SK-N-SH (cell line): ENCODE results near the gene SEC14L5.

Source experiments
- CHD2 ChIP-seq: fragments of 150-350 bp; IDR thresholded peaks from 2 replicates; pipeline ENCODE4 v1.6.1; 2018; ENCODE audit warnings: low read length; ENCODE audit not compliant: partially characterized antibody
- CTCF ChIP-seq: fragments of 200-600 bp; sonication (generic); IDR thresholded peaks from 2 replicates; pipeline ENCODE4 v1.6.1; 2017; ENCODE audit warnings: antibody characterized with exemption, mild to moderate bottlenecking, moderate library complexity
- EP300 ChIP-seq, 2 experiments: IDR thresholded peaks; 2 replicates each; pipeline versions ENCODE4 v1.4.0 to v1.6.1; 2012; ENCODE audit warnings: borderline replicate concordance in 1 of 2, low read depth in 1 of 2, low read length in 1 of 2
- FOXJ3 ChIP-seq: sonication (generic); formaldehyde crosslinking; IDR thresholded peaks from 2 replicates; pipeline ENCODE4 v1.5.1; 2020; ENCODE audit warnings: mild to moderate bottlenecking, missing genetic modification reagents
- RCOR1 ChIP-seq: fragments of 150-350 bp; IDR thresholded peaks from 2 replicates; pipeline ENCODE4 v1.6.1; 2017; ENCODE audit warnings: antibody characterized with exemption, low read length
- SMC3 ChIP-seq: IDR thresholded peaks from 2 replicates; pipeline ENCODE4 v1.6.1; 2012; ENCODE audit warnings: low read depth, low read length, improper control_type of control experiment
- TCF12 ChIP-seq: IDR thresholded peaks from 2 replicates; pipeline ENCODE4 v1.4.0; 2012
- TF ChIP-seq, protein P1 (sequence below): fragments of 150-350 bp; IDR thresholded peaks from 2 replicates; pipeline ENCODE4 v1.6.1; 2016; ENCODE audit warnings: mild to moderate bottlenecking, low read depth, low read length

- TF ChIP-seq CTCF: no peak
- TF ChIP-seq EP300 (IDR thresholded peaks at IDR 0.05; ENCODE audit: borderline replicate concordance in 1 of 2, low read depth in 1 of 2, low read length in 1 of 2): no peak
- TF ChIP-seq SMC3: no peak
- no peak for TF ChIP-seq TCF12
- TF ChIP-seq FOXJ3 (CRISPR knock-in tag): no peak
- TF ChIP-seq RCOR1: no peak
- TF ChIP-seq, protein P1, sequence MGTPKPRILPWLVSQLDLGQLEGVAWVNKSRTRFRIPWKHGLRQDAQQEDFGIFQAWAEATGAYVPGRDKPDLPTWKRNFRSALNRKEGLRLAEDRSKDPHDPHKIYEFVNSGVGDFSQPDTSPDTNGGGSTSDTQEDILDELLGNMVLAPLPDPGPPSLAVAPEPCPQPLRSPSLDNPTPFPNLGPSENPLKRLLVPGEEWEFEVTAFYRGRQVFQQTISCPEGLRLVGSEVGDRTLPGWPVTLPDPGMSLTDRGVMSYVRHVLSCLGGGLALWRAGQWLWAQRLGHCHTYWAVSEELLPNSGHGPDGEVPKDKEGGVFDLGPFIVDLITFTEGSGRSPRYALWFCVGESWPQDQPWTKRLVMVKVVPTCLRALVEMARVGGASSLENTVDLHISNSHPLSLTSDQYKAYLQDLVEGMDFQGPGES: no peak
- TF ChIP-seq CHD2: no peak
These were observed 31.4 kb downstream of the SEC14L5 start for GRCh38 chr16:4989391-4990006.
